A673 (cell line): ENCODE data around the gene OXGR1. TPM values are rescaled to one million over a fixed set of nuclear protein-coding genes. Genes with fewer than 3 reads are reported as not detected.

Experiments used
- BruUV-seq: library from RNA; stranded (reverse); fragments of 400-500 nt; replicated peaks from 2 replicates; lab custom pipeline; 2021; lab: Mats Ljungman, UMichigan
- CTCF ChIA-PET: fragments of 300-600 bp; sonication (Branson Sonifier 250); formaldehyde crosslinking; loops from one replicate; lab custom pipeline; 2022; ENCODE audit warnings: antibody characterized with exemption; lab: Charles Lee
- POLR2A ChIA-PET: fragments of 300-600 bp; sonication (Branson Sonifier 250); formaldehyde crosslinking; loops from one replicate; lab custom pipeline; 2022; ENCODE audit warnings: antibody characterized with exemption; ENCODE audit not compliant: low non-redundant PET; lab: Charles Lee
- DNase-seq: peaks from one replicate; pipeline ENCODE4 v3.0.0-alpha.2; 2015; ENCODE audit warnings: low spot score
- H3K27ac ChIP-seq: fragments of 200-600 bp; sonication (generic); 2 replicates; pipeline ENCODE4 v1.5.1; 2016; ENCODE audit warnings: mixed run types, low read depth, mild to moderate bottlenecking, mixed read lengths, antibody characterized with exemption, low read length; ENCODE audit not compliant: poor library complexity, severe bottlenecking
- H3K27me3 ChIP-seq: fragments of 200-600 bp; sonication (generic); replicated peaks from 2 replicates; pipeline ENCODE4 v1.6.1; 2017; ENCODE audit warnings: mixed run types, low read depth, mild to moderate bottlenecking, mixed read lengths, antibody characterized with exemption, low read length; ENCODE audit not compliant: insufficient read depth, poor library complexity
- H3K36me3 ChIP-seq: fragments of 200-600 bp; sonication (generic); 2 replicates; pipeline ENCODE4 v1.6.1; 2016; ENCODE audit warnings: mixed run types, mild to moderate bottlenecking, mixed read lengths, antibody characterized with exemption, low read length; ENCODE audit not compliant: insufficient read depth, poor library complexity, severe bottlenecking
- H3K4me1 ChIP-seq: fragments of 200-600 bp; sonication (generic); 2 replicates; pipeline ENCODE4 v1.6.1; 2017; ENCODE audit warnings: mixed run types, mild to moderate bottlenecking, mixed read lengths, antibody characterized with exemption, low read length; ENCODE audit not compliant: insufficient read depth, poor library complexity, severe bottlenecking
- H3K4me3 ChIP-seq: fragments of 200-600 bp; sonication (generic); 2 replicates; pipeline ENCODE4 v1.5.1; 2016; ENCODE audit warnings: low read depth, mixed run types, mild to moderate bottlenecking, mixed read lengths, low read length; ENCODE audit not compliant: poor library complexity, severe bottlenecking
- H3K9me3 ChIP-seq: fragments of 200-600 bp; sonication (generic); 2 replicates; pipeline ENCODE4 v1.6.1; 2016; ENCODE audit warnings: mixed run types, low read depth, mild to moderate bottlenecking, mixed read lengths, antibody characterized with exemption, low read length; ENCODE audit not compliant: poor library complexity, severe bottlenecking
- EZH2 ChIP-seq: fragments of 200-600 bp; sonication (generic); IDR thresholded peaks from 2 replicates; pipeline ENCODE4 v1.6.1; 2017; ENCODE audit warnings: borderline replicate concordance, low read depth, mild to moderate bottlenecking, mixed read lengths, antibody characterized with exemption, low read length; ENCODE audit not compliant: poor library complexity, severe bottlenecking
- intact Hi-C: fragments of 100-400 bp; cut with micrococcal nuclease; formaldehyde crosslinking; loops from one replicate; pipeline ENCODE4 v1.10.0; 2022; ENCODE audit not compliant: unreplicated experiment
- total RNA-seq: library from RNA; stranded (reverse); gene quantifications from 2 replicates; pipeline ENCODE4 v1.2.3, GENCODE V29; 2021
- TF ChIP-seq, protein P1 (sequence below): fragments of 300-800, 200-600 bp; sonication (generic); conservative IDR thresholded peaks from 2 replicates; pipeline ENCODE4 v1.5.1; 2017; ENCODE audit warnings: low read depth, mild to moderate bottlenecking, antibody characterized with exemption, low read length, moderate library complexity, mixed read lengths

The OXGR1 gene
- total RNA-seq, 1 experiment from 2014 or later = not detected

DNA sequence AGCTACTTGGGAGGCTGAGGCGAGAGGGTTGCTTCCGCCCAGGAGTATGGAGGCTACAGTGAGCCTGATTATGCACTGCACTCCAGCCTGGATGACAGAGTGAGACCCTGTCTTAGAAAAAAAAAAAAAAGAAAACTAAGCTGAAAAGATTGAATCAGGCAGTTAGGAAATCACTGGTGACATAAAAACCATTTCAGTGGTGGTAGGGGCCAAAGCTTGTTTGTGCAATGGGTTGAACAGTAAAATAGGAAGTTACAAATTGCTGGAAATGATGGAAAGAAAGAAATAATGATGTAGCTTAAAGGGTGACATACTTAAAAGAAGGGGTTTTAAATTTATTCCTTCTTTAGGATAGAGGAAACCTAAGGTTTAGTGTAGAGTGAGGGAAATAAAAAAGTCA is 4.8 kb upstream of the OXGR1 start:
- no peak for TF ChIP-seq EZH2
- TF ChIP-seq, protein P1, sequence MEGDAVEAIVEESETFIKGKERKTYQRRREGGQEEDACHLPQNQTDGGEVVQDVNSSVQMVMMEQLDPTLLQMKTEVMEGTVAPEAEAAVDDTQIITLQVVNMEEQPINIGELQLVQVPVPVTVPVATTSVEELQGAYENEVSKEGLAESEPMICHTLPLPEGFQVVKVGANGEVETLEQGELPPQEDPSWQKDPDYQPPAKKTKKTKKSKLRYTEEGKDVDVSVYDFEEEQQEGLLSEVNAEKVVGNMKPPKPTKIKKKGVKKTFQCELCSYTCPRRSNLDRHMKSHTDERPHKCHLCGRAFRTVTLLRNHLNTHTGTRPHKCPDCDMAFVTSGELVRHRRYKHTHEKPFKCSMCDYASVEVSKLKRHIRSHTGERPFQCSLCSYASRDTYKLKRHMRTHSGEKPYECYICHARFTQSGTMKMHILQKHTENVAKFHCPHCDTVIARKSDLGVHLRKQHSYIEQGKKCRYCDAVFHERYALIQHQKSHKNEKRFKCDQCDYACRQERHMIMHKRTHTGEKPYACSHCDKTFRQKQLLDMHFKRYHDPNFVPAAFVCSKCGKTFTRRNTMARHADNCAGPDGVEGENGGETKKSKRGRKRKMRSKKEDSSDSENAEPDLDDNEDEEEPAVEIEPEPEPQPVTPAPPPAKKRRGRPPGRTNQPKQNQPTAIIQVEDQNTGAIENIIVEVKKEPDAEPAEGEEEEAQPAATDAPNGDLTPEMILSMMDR = no peak
- no peak for DNase-seq
- Histone ChIP-seq H3K27ac (no peak overlapping the region), H3K4me1 (no peaks in the 10 kb centered on the region), H3K27me3 (peaks cover 87% of the 10 kb centered on the region), H3K4me3 (no peak overlapping the region), H3K36me3 (no peaks in the 10 kb centered on the region), H3K9me3 (no peaks in the 10 kb centered on the region)
- CTCF ChIA-PET = no interaction called here
- no TSS peak for BruUV-seq
- POLR2A ChIA-PET = no interaction called here
- intact Hi-C loops = no loop called here

DNA sequence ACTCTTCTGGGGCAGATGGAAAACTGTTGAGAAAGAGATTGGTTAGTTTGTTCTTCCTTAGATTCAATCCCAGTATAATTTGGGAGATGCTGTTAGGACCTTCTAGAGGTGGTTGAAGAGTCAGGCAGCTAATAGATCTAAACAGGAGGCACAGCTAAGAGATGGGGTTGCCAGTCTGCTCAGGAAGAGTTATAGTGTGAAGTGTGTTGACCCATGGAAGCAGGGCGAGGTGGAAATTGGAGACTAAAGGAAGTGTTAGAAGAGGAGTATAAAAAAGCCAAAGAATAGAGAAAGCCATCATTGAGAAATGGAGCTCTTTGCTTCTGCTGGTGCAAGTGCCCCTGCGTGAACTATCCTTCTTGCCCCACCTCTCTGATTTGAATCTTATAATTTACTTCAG is 3.8 kb upstream of the OXGR1 start:
- Histone ChIP-seq H3K4me1 (no peaks in the 10 kb centered on the region), H3K27ac (no peak overlapping the region), H3K4me3 (no peak overlapping the region), H3K36me3 (no peaks in the 10 kb centered on the region), H3K27me3 (peaks cover 91% of the 10 kb centered on the region), H3K9me3 (no peaks in the 10 kb centered on the region)
- intact Hi-C loops = no loop called here
- no peak for TF ChIP-seq EZH2
- TF ChIP-seq, protein P1 = no peak
- ChIA-PET POLR2A (no interaction called here), CTCF (interaction anchor here (0.6 kb wide), 1 partner anchor 18 kb away, joined by 3 read pairs; no protein-coding TSS in a partner anchor)
- BruUV-seq = no TSS peak
- DNase-seq = no peak

DNA sequence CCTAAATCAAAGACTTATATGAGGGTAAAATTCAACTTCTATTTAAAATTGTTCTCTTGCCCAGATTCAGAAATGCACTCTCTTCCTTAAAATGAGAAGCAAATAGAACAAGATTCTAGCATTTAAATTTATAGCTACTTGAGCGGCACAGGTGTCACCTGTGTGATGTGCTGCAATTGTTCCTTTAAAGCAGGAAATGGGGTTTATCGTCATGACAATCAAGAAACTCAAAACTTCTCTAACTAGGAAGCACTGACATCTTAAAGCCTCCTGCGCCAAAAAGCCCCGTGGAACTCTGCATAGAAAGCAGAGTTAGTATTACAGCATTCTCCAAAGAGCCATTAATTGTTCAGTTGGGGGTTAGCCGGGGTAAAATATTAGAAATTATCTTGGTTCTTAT is 2.6 kb upstream of the OXGR1 start:
- no peaks in the 10 kb centered on the region for H3K9me3 ChIP-seq
- H3K27me3 ChIP-seq = peaks cover 90% of the 10 kb centered on the region
- no peak overlapping the region for H3K4me3 ChIP-seq
- TF ChIP-seq, protein P1 = no peak
- no peak for TF ChIP-seq EZH2
- BruUV-seq = no TSS peak
- no peaks in the 10 kb centered on the region for H3K4me1 ChIP-seq
- ChIA-PET CTCF (interaction anchor here (0.6 kb wide), 1 partner anchor 927 kb away, joined by 3 read pairs; no protein-coding TSS in a partner anchor), POLR2A (no interaction called here)
- intact Hi-C loops = no loop called here
- H3K27ac ChIP-seq = no peak overlapping the region
- no peak for DNase-seq
- H3K36me3 ChIP-seq = no peaks in the 10 kb centered on the region
